K562 (cell line): Measurements from ENCODE around the gene SLC25A45. TPM values are rescaled to one million over a fixed set of nuclear protein-coding genes. Genes with fewer than 3 reads are reported as not detected.

Source experiments
- ATAC-seq: fragments of 200-7000 bp; cut with Tn5 transposase; 3 replicates; pipeline ENCODE4 v1.9.1; 2020; ENCODE audit warnings: moderate library complexity
- BruUV-seq: library from RNA; stranded (reverse); fragments of 400-500 nt; replicated peaks from 2 replicates; lab custom pipeline; 2021; lab: Mats Ljungman, UMichigan
- CTCF ChIA-PET: fragments of 300-600 bp; formaldehyde crosslinking; extraction: SDS; loops from one replicate; lab custom pipeline; 2021; ENCODE audit warnings: low intra/inter-chr PET ratio; lab: Yijun Ruan, JAX
- POLR2A ChIA-PET: fragments of 300-600, 350-650 bp; sonication (Branson Sonifier 250); formaldehyde crosslinking; extraction: SDS; loops from one replicate; lab custom pipeline; 2021; ENCODE audit warnings: antibody characterized with exemption, inconsistent platforms; lab: Yijun Ruan, JAX
- DNase-seq, 4 experiments: peaks; one replicate each; pipeline versions ENCODE4 v3.0.0 to v3.0.0-alpha.2; 2011 to 2018; ENCODE audit warnings: low spot score in 3 of 4, mixed read lengths in 3 of 4; ENCODE audit errors: extremely low read depth in 1 of 4
- FAIRE-seq: peaks from 2 replicates; lab custom pipeline; 2011; peaks lifted over from hg19 to GRCh38; lab: Jason Lieb, UNC
- H2AFZ ChIP-seq: 2 replicates; pipeline ENCODE4 v1.6.0; 2011; ENCODE audit warnings: low read depth, low read length, control low read depth, inconsistent platforms
- H3K27ac ChIP-seq: fragments of 200-600 bp; 3 replicates; pipeline ENCODE4 v1.8.0; 2011; ENCODE audit warnings: low read depth, mild to moderate bottlenecking, control low read depth, inconsistent platforms, low read length, moderate library complexity, mixed read lengths; ENCODE audit errors: extremely low read depth
- H3K27me3 ChIP-seq, 2 experiments: fragments of 300-600 bp in 1 of 2; 2 replicates in 1 of 2; 3 replicates in 1 of 2; pipeline versions ENCODE4 v1.6.0 to v1.8.0; 2011; ENCODE audit warnings: inconsistent platforms in 2 of 2, low read length in 2 of 2, mild to moderate bottlenecking in 1 of 2, mixed read lengths in 1 of 2, moderate library complexity in 1 of 2; ENCODE audit not compliant: control insufficient read depth in 2 of 2, insufficient read depth in 2 of 2
- H3K36me3 ChIP-seq: fragments of 300-600 bp; 3 replicates; pipeline ENCODE4 v1.8.0; 2011; ENCODE audit warnings: mild to moderate bottlenecking, low read length, inconsistent platforms; ENCODE audit not compliant: control insufficient read depth, insufficient read depth
- H3K4me1 ChIP-seq, 2 experiments: fragments of 200-600 bp in 1 of 2; replicated peaks in 1 of 2; 2 replicates in 1 of 2; 3 replicates in 1 of 2; pipeline versions ENCODE4 v1.5.1 to v1.8.0; 2011; ENCODE audit warnings: inconsistent platforms in 2 of 2, low read length in 2 of 2, mild to moderate bottlenecking in 1 of 2, mixed read lengths in 1 of 2, moderate library complexity in 1 of 2; ENCODE audit not compliant: control insufficient read depth in 2 of 2, insufficient read depth in 2 of 2
- H3K4me2 ChIP-seq: 2 replicates; pipeline ENCODE4 v1.6.1; 2011; ENCODE audit warnings: low read length, control low read depth, inconsistent platforms, mixed read lengths; ENCODE audit not compliant: insufficient read depth
- H3K4me3 ChIP-seq: fragments of 200-600 bp; sonication (generic), shearing (Covaris generic); 2 replicates; pipeline ENCODE4 v1.5.1; 2016; ENCODE audit warnings: control low read depth, inconsistent platforms
- H3K79me2 ChIP-seq: fragments of 200-600 bp; 3 replicates; pipeline ENCODE4 v1.8.0; 2011; ENCODE audit warnings: low read length, inconsistent platforms; ENCODE audit not compliant: control insufficient read depth, insufficient read depth
- H3K9ac ChIP-seq, 2 experiments: 2 replicates each; pipeline versions ENCODE4 v1.6.0 to v1.6.1; 2011; ENCODE audit warnings: low read depth in 2 of 2, low read length in 2 of 2, control low read depth in 1 of 2, inconsistent platforms in 1 of 2, mild to moderate bottlenecking in 1 of 2, mixed read lengths in 1 of 2; ENCODE audit not compliant: insufficient read depth in 1 of 2
- H3K9me1 ChIP-seq: one replicate; pipeline ENCODE4 v1.6.0; 2011; ENCODE audit warnings: inconsistent platforms, mild to moderate bottlenecking, low read length, moderate library complexity; ENCODE audit not compliant: control insufficient read depth, insufficient read depth
- H3K9me3 ChIP-seq: replicated peaks from 2 replicates; pipeline ENCODE4 v1.5.1; 2011; ENCODE audit warnings: low read depth, low read length, inconsistent platforms; ENCODE audit not compliant: control insufficient read depth, insufficient read depth
- H4K20me1 ChIP-seq: replicated peaks from 2 replicates; pipeline ENCODE4 v1.6.1; 2011; ENCODE audit warnings: low read length, inconsistent platforms, mixed read lengths; ENCODE audit not compliant: control insufficient read depth, insufficient read depth
- CHAMP1 ChIP-seq: fragments of 450-650 bp; IDR thresholded peaks from 2 replicates; pipeline ENCODE4 v1.6.1; 2016; ENCODE audit warnings: mild to moderate bottlenecking
- DEAF1 ChIP-seq: fragments of 450-650 bp; formaldehyde crosslinking; IDR thresholded peaks from 2 replicates; pipeline ENCODE4 v1.4.0; 2020; ENCODE audit warnings: mild to moderate bottlenecking, moderate library complexity
- ERF ChIP-seq: fragments of 450-650 bp; formaldehyde crosslinking; IDR thresholded peaks from 2 replicates; pipeline ENCODE4 v1.4.0; 2020; ENCODE audit warnings: mild to moderate bottlenecking, mixed read lengths
- PTRF ChIP-seq: fragments of 450-650 bp; IDR thresholded peaks from 2 replicates; pipeline ENCODE4 v1.6.1; 2016; ENCODE audit warnings: mild to moderate bottlenecking, missing genetic modification characterization, missing compliant biosample characterization
- RBM15 ChIP-seq: fragments of 200-400 bp; formaldehyde crosslinking; IDR thresholded peaks from 2 replicates; pipeline ENCODE4 v1.6.1; 2018; ENCODE audit warnings: mild to moderate bottlenecking, low read length, moderate library complexity; ENCODE audit not compliant: insufficient read depth
- REST ChIP-seq, 2 experiments: fragments of 450-650 bp; formaldehyde crosslinking in 1 of 2; IDR thresholded peaks; 2 replicates each; pipeline versions ENCODE4 v1.4.0 to v1.6.1; 2014 to 2020; ENCODE audit warnings: mild to moderate bottlenecking in 2 of 2, borderline replicate concordance in 1 of 2, low read depth in 1 of 2
- ZBTB1 ChIP-seq: sonication (generic); formaldehyde crosslinking; IDR thresholded peaks from 2 replicates; pipeline ENCODE4 v1.8.1; 2023; ENCODE audit warnings: missing genetic modification reagents, low read depth, mild to moderate bottlenecking, borderline replicate concordance
- WGBS: fragments of 100-300 bp; shearing (Covaris generic); methylation state at CpG from one replicate; pipeline ENCODE4 v1.1.6; 2016; ENCODE audit warnings: low coverage, mixed read lengths; ENCODE audit not compliant: insufficient coverage; ENCODE audit errors: missing lambda C conversion rate; 5-methylcytosine and 5-hydroxymethylcytosine counted together
- in situ Hi-C: fragments of 300-500 bp; cut with MboI; formaldehyde crosslinking; loops from 4 replicates; pipeline ENCODE4 v1.15.0; 2018; ENCODE audit warnings: inconsistent platforms, mixed read lengths
- intact Hi-C: fragments of 100-400 bp; cut with micrococcal nuclease; formaldehyde crosslinking; loops from 2 replicates; pipeline ENCODE4 v1.14.2; 2022
- polyA plus RNA-seq, 8 experiments: library from polyadenylated mRNA; depleted of rRNA in 4 of 8; stranded (reverse) in 5 of 8; unstranded in 3 of 8; fragments of >200 nt; fragmentation: Nextera tagmentation in 2 of 8; fragmentation: Illumina TruSeq in 1 of 8; extraction: Ambion mirVana in 2 of 8; extraction: Trizol in 1 of 8; gene quantifications; 2 replicates each; pipeline versions ENCODE4 v1.2.1 to v1.2.3, GENCODE V29; 2011 to 2014; ENCODE audit warnings: inconsistent platforms in 1 of 8, missing spikeins in 1 of 8
- total RNA-seq, 7 experiments: library from RNA; depleted of rRNA in 6 of 7; stranded (reverse); fragments of >200 nt in 6 of 7; fragmentation: Illumina TruSeq in 2 of 7; extraction: Trizol in 2 of 7; gene quantifications; 2 replicates each; pipeline versions ENCODE4 v1.2.1 to v1.2.3, GENCODE V29; 2011 to 2021; ENCODE audit warnings: low replicate concordance in 1 of 7

Gene SLC25A45
- total and polyA plus RNA-seq, 9 of the 15 experiments (the other 6 are each of a cell fraction or from before 2014, with no cell fraction given) = 0.15 to 2.3 (median 0.68) TPM

DNA sequence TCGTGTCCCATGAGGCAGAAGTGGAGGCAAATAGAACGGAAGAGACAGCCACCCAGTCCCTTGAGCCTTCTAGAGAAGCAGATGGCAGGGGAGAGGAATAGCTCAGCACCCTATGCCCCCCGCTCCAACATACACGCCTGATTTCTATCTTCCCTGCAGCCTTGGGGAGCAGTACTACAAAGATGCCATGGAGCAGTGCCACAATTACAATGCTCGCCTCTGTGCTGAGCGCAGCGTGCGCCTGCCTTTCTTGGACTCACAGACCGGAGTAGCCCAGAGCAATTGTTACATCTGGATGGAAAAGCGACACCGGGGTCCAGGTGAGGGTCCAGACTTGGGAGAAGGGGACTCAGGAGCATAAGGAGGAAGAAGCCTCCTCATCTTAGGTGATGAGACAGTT lies 42.2 kb downstream of the SLC25A45 start:
- H3K27me3 ChIP-seq = no peaks in the 10 kb centered on the region
- H3K36me3 ChIP-seq = peaks cover 75% of the 10 kb centered on the region
- intact Hi-C loops = no loop called here
- H3K9me3 ChIP-seq = no peaks in the 10 kb centered on the region
- CTCF ChIA-PET = no interaction called here
- peaks cover 45% of the 10 kb centered on the region for H3K79me2 ChIP-seq
- no peak overlapping the region for H3K4me2 ChIP-seq
- no peaks in the 10 kb centered on the region for H3K9me1 ChIP-seq
- no TSS peak for BruUV-seq
- H3K4me3 ChIP-seq = no peak overlapping the region
- peaks cover 11 to 14% of the 10 kb centered on the region in 2 experiments; a peak in 4 of 5 replicates for H3K4me1 ChIP-seq
- no peak overlapping the region for H3K27ac ChIP-seq
- in situ Hi-C loops = no loop called here
- POLR2A ChIA-PET = interaction anchor here (0.6 to 1.2 kb wide), 2 partner anchors 76 to 276 kb away, joined by 3 read pairs; no protein-coding TSS in a partner anchor
- H4K20me1 ChIP-seq = peaks cover 9% of the 10 kb centered on the region
- H3K9ac ChIP-seq = no peak overlapping the region
- FAIRE-seq (no peak), DNase-seq (no peak), ATAC-seq (no peak)
- WGBS = 97% methylated on average over 11 of the region's 11 CpGs
- no peak overlapping the region for H2AFZ ChIP-seq
- no peak for TF ChIP-seq DEAF1 (CRISPR knock-in tag)
- TF ChIP-seq RBM15 = no peak
- no peak for TF ChIP-seq REST (IDR thresholded peaks at IDR 0.05; ENCODE audit: borderline replicate concordance)
- no peak for TF ChIP-seq REST (CRISPR knock-in tag; IDR thresholded peaks at IDR 0.05; ENCODE audit: low read depth)
- no peak for TF ChIP-seq CHAMP1
- TF ChIP-seq ERF (CRISPR knock-in tag) = no peak
- TF ChIP-seq ZBTB1 (CRISPR knock-in tag) = no peak
- no peak for TF ChIP-seq PTRF (tag)
